Activated CD8-positive, alpha-beta memory T cell treated with anti-CD3 and anti-CD28 coated beads, Interleukin-2, amount 10 ng/mL, durations not matched to agents 7 days and 5 days (primary cell): ENCODE measurements around the gene ELP2. TPM values are rescaled to one million over a fixed set of nuclear protein-coding genes. Genes with fewer than 3 reads are reported as not detected.
"Not testable (repeated sequence)": the region's sequence is repeated elsewhere in the genome, so short reads cannot be mapped to it uniquely, and the experiment has no call there.

ENCODE experiments used
- ATAC-seq: fragments of 150-1000 bp; cut with Tn5 transposase; one replicate; pipeline ENCODE4 v1.10.0; 2021; ENCODE audit warnings: moderate library complexity
- CTCF ChIA-PET: fragments of 350-600 bp; sonication (Branson Sonifier 250); formaldehyde crosslinking; loops from one replicate; lab custom pipeline; 2021; ENCODE audit warnings: antibody characterized with exemption; lab: Charles Lee
- DNase-seq: peaks from one replicate; pipeline ENCODE4 v3.0.0-alpha.2; 2020
- H3K27ac Mint-ChIP-seq: one replicate; pipeline ENCODE4 v1.8.0; 2021; ENCODE audit warnings: mild to moderate bottlenecking, mixed read lengths
- H3K27me3 Mint-ChIP-seq: one replicate; pipeline ENCODE4 v1.8.0; 2021; ENCODE audit warnings: mixed read lengths
- H3K36me3 Mint-ChIP-seq: one replicate; pipeline ENCODE4 v1.8.0; 2021; ENCODE audit warnings: mild to moderate bottlenecking, mixed read lengths
- H3K4me1 Mint-ChIP-seq: one replicate; pipeline ENCODE4 v1.8.0; 2021; ENCODE audit warnings: mixed read lengths
- H3K4me3 Mint-ChIP-seq: one replicate; pipeline ENCODE4 v1.8.0; 2021; ENCODE audit warnings: mild to moderate bottlenecking, moderate library complexity, mixed read lengths
- H3K9me3 Mint-ChIP-seq: one replicate; pipeline ENCODE4 v1.8.0; 2022; ENCODE audit warnings: low read depth, mixed read lengths
- total RNA-seq, 2 experiments: library from RNA; stranded (reverse); gene quantifications; one replicate each; pipeline ENCODE4 v1.2.3, GENCODE V29; 2021

Gene ELP2
- 10 to 100 TPM; 58.8 to 67.6 TPM for total RNA-seq

DNA sequence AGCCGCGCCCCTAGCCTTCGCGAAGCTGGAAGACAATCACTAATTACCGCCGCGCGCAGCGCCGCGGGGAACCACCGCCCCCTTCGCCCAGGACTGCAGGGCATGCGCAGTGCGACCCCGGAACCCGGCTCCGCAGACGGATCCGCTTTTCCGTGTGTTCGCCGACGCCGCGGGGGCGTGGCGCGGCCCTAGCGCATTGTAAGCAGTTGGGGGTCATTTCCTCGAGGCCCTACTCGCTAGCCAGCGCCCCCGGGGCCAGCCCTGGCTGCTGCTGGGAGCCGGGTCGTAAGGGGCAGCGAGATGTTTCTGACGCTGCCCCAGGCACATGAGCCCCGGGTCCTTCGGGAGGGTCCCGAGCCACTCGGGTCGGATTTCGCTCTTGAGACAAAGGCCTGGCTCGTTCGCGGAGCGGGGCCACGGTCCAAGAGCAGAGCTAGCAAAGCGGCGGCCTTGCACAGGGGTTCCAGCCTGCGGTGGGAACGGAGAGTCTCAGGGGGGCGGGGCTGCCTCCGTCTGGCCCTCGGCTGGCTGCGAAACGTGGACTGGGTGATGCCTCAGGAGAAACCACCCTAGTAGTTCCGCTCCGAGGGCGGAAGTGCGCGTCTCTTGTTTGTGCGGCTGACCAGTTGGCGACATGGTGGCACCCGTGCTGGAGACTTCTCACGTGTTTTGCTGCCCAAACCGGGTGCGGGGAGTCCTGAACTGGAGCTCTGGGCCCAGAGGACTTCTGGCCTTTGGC lies at the start of gene ELP2, which contains the start of gene SLC39A6:
ELP2 (plus strand) TSS at position 600 of the 739 bp plus-strand sequence; CDS start at position 635, 35 bp downstream.
SLC39A6 (minus strand) TSS at position 41 of the 739 bp plus-strand sequence. CDS start 2,333 bp downstream, outside the sequence.
- peaks cover 58% of the 10 kb centered on the region for H3K4me1 Mint-ChIP-seq
- peaks cover 28% of the 10 kb centered on the region for H3K36me3 Mint-ChIP-seq
- no peaks in the 10 kb centered on the region for H3K27me3 Mint-ChIP-seq
- ATAC-seq (peak; percentile 90), DNase-seq (peak; percentile 96)
- no peaks in the 10 kb centered on the region for H3K9me3 Mint-ChIP-seq
- H3K4me3 Mint-ChIP-seq: peak within 1 kb of the TSS; percentile 95
- peak within 1 kb of the TSS; percentile 94 for H3K27ac Mint-ChIP-seq
- CTCF ChIA-PET: interaction anchor here (0.8 to 2.9 kb wide), 5 partner anchors 10 to 155 kb away, joined by 3 to 9 read pairs (median 5); no protein-coding TSS in a partner anchor

DNA sequence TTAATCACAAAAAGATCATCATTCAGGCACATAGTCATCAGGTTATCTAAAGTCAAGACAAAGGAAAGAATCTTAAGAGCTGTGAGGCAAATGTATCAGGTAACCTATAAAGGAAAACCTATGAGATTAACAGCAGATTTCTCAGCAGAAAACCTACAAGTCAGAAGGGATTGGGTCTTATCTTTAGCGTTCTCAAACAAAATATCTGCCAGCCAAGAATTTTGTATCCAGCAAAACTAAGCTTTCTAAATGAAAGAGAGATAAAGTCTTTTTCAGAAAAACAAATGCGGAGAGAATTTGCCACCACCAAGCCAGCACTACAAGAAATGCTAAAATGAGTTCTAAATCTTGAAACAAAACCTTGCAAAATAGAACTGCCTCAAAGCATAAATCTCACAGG lies 48.6 kb upstream of the ELP2 start:
- DNase-seq, CTCF ChIA-PET, H3K4me3 Mint-ChIP-seq, H3K9me3 Mint-ChIP-seq, ATAC-seq, H3K36me3 Mint-ChIP-seq, H3K27ac Mint-ChIP-seq: not testable (repeated sequence)
- Mint-ChIP-seq H3K27me3 (peaks cover 11% of the 10 kb centered on the region), H3K4me1 (peaks cover 17% of the 10 kb centered on the region)

DNA sequence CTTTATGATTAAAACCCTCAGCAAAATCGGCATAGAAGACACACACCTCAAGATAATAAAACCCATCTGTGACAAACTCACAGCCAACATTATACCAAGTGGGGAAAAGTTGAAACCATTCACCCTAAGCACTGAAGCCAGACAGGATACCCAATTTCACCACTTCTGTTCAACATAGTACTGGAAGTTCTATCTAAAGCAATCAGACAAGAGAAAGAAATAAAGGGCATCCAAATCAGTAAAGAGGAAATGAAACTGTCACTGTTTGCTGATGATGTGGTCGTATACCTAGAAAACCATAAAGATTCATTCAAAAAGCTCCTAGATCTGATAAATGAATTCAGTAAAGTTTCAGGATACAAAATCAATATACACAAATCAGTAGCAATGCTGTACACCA lies 46.0 kb upstream of the ELP2 start:
- ATAC-seq: no peak
- Mint-ChIP-seq H3K36me3 (peaks cover 2% of the 10 kb centered on the region), H3K27ac (no peak overlapping the region), H3K4me1 (peaks cover 17% of the 10 kb centered on the region), H3K9me3 (no peaks in the 10 kb centered on the region), H3K4me3 (no peak overlapping the region), H3K27me3 (peaks cover 6% of the 10 kb centered on the region)
- DNase-seq: no peak
- CTCF ChIA-PET: no interaction called here

DNA sequence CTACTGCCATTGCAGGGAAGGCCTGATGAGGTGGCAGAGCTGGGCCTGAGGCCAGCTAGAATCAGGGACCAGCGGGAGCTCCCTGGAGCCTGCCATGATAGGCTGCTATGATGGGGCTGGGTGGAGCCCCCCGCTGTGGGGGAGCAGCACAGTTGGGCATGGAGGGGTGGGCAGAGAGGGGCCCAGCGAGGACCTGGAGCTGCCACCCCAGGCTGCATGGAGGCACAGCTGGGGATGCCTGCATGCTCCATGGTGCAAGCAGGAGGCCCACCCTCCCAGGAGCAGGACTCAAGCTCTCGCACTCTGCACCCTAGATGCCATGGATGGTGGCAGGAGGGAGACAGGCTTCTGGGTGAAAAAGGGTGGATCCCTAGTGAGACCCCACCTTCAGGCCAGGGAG lies 44.5 kb upstream of the ELP2 start:
- Mint-ChIP-seq H3K4me3 (no peak overlapping the region), H3K9me3 (no peaks in the 10 kb centered on the region), H3K4me1 (peaks cover 17% of the 10 kb centered on the region), H3K27ac (no peak overlapping the region), H3K27me3 (peaks cover 6% of the 10 kb centered on the region), H3K36me3 (peaks cover 2% of the 10 kb centered on the region)
- CTCF ChIA-PET: interaction anchor here (0.8 kb wide), 1 partner anchor 11 kb away, joined by 3 read pairs; no protein-coding TSS in a partner anchor
- no peak for DNase-seq
- ATAC-seq: no peak

DNA sequence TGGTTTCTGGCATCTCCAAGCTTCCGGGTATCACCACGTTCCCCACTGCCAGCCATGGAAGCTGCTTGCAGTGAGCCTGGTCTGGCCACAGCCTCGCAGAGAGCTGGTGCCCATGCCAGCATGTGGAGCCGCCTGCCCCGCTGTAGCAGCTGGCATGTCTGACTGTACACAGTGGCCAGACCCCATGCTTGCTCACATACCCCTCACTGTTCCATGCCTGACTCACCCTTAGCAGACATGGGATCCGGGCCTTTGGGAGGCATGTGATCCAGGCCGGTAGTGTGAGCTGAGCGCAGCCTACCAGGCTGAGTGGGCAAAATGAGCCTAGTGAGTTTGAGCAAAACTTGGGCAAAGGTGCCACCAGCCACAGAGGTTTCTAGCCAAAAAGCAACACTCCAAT lies 43.5 kb upstream of the ELP2 start:
- H3K4me1 Mint-ChIP-seq: peaks cover 17% of the 10 kb centered on the region
- H3K27me3 Mint-ChIP-seq: peaks cover 11% of the 10 kb centered on the region
- H3K4me3 Mint-ChIP-seq: no peak overlapping the region
- ATAC-seq (no peak), DNase-seq (no peak)
- H3K9me3 Mint-ChIP-seq: no peaks in the 10 kb centered on the region
- H3K27ac Mint-ChIP-seq: no peak overlapping the region
- CTCF ChIA-PET: interaction anchor here (1.0 kb wide), 1 partner anchor 66 kb away, joined by 3 read pairs; no protein-coding TSS in a partner anchor
- H3K36me3 Mint-ChIP-seq: peaks cover 2% of the 10 kb centered on the region

- no peaks in the 10 kb centered on the region for H3K9me3 Mint-ChIP-seq
- peaks cover 16% of the 10 kb centered on the region for H3K4me1 Mint-ChIP-seq
- CTCF ChIA-PET: no interaction called here
- H3K4me3 Mint-ChIP-seq: no peak overlapping the region
- ATAC-seq (no peak), DNase-seq (no peak)
- H3K27ac Mint-ChIP-seq: no peak overlapping the region
- no peaks in the 10 kb centered on the region for H3K36me3 Mint-ChIP-seq
- peaks cover 7% of the 10 kb centered on the region for H3K27me3 Mint-ChIP-seq
These were observed 41.4 kb upstream of the ELP2 start for GRCh38 chr18:36088256-36088655.

GRCh38 chr18:36089001-36089400 lies 40.7 kb upstream of the ELP2 start:
- peaks cover 7% of the 10 kb centered on the region for H3K27me3 Mint-ChIP-seq
- DNase-seq (no peak), ATAC-seq (no peak)
- no peaks in the 10 kb centered on the region for H3K9me3 Mint-ChIP-seq
- no peaks in the 10 kb centered on the region for H3K36me3 Mint-ChIP-seq
- peaks cover 13% of the 10 kb centered on the region for H3K4me1 Mint-ChIP-seq
- no peak overlapping the region for H3K27ac Mint-ChIP-seq
- CTCF ChIA-PET: no interaction called here
- H3K4me3 Mint-ChIP-seq: no peak overlapping the region

GRCh38 chr18:36092116-36092515 lies 37.6 kb upstream of the ELP2 start:
- ATAC-seq, DNase-seq, H3K27ac Mint-ChIP-seq, H3K36me3 Mint-ChIP-seq, H3K4me3 Mint-ChIP-seq, H3K9me3 Mint-ChIP-seq: not testable (repeated sequence)
- CTCF ChIA-PET: interaction anchor here (0.7 to 1.1 kb wide), 2 partner anchors 124 to 193 kb away, joined by 3 to 5 read pairs; no protein-coding TSS in a partner anchor
- Mint-ChIP-seq H3K27me3 (peaks cover 15% of the 10 kb centered on the region), H3K4me1 (peaks cover 11% of the 10 kb centered on the region)

DNA sequence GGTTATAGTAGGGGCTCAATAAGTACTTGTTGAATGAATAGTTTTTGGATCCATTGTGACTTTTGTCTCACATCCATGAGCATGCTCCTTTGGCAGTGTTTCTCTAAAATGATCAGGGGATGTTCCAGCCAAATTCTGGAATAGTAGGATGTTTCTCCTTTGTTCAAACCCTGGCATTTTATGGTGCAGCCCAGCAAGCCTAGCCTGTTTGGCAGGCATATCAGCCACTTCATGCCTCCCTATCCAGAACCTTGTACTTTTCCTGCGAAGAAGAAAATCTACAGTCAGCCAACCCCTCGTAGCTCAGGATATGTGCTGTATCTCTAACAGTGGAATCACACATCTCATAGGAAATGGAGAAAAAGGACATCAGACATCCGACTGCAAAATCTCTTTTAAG lies 35.3 kb upstream of the ELP2 start:
- no peak for DNase-seq

DNA sequence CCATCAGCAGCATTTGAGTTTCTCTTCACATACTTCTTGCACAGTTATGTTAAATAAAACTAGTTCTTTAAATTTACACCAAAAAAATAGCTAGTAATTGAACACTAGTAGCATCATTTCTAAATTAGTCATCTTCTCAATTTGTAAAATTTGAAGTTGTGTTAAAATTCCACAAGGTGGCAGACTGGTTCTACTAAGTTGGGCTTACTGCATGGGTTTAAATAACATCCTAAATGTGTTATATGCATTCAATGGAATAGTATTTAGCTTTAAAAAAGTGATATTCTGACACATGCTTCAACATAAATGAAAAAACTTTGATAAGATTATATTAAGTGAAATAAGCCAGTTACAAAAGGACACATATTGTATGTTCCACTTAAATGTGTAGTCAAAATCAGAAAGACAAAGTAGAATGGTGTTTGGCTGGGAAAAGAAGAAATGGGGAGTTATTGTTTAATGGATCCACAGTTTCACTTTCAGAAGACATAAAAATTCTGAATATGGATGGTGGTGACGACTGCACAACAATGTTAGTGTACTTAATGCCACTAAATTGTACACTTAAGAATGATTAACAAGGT lies 33.7 kb upstream of the ELP2 start:
- H3K4me3 Mint-ChIP-seq: no peak overlapping the region
- no peaks in the 10 kb centered on the region for H3K9me3 Mint-ChIP-seq
- DNase-seq (no peak), ATAC-seq (no peak)
- H3K27ac Mint-ChIP-seq: no peak overlapping the region
- H3K27me3 Mint-ChIP-seq: peaks cover 14% of the 10 kb centered on the region
- CTCF ChIA-PET: interaction anchor here (0.8 to 2.9 kb wide), 14 partner anchors 11 to 480 kb away, joined by 3 to 44 read pairs (median 4); partner anchors contain the start of gene SLC39A6
- H3K4me1 Mint-ChIP-seq: peaks cover 11% of the 10 kb centered on the region
- H3K36me3 Mint-ChIP-seq: no peaks in the 10 kb centered on the region

More for the DNA sequence above, 35.3 kb upstream of the ELP2 start:
- Mint-ChIP-seq H3K27ac (no peak overlapping the region), H3K9me3 (no peaks in the 10 kb centered on the region), H3K36me3 (no peaks in the 10 kb centered on the region), H3K4me3 (no peak overlapping the region), H3K4me1 (peaks cover 11% of the 10 kb centered on the region), H3K27me3 (peaks cover 15% of the 10 kb centered on the region)
- ATAC-seq: no peak
- CTCF ChIA-PET: interaction anchor here (1.4 to 2.9 kb wide), 4 partner anchors 26 to 193 kb away, joined by 4 to 44 read pairs (median 10); no protein-coding TSS in a partner anchor

DNA sequence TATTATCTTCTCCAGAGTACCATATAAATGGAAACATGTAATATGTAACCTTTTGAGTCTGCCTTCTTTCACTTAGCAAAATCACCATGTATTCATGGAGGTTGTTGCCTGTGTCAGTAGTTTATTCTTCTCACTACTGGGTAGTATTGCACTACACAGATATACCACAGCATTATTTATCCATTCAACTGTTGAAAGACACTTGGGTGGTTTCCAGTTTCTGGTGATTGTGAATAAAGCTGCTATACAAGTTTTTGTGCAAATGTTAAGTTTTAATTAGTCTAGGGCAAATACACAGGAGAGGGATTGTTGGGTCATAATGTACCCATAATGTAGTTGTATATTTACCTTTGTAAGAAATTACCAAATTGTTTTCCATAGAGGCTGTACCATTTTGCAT lies 32.7 kb upstream of the ELP2 start:
- DNase-seq: no peak
- peaks cover 11% of the 10 kb centered on the region for H3K27me3 Mint-ChIP-seq
- CTCF ChIA-PET: interaction anchor here (1.1 kb wide), 1 partner anchor 187 kb away, joined by 5 read pairs; no protein-coding TSS in a partner anchor
- no peak overlapping the region for H3K27ac Mint-ChIP-seq
- peaks cover 11% of the 10 kb centered on the region for H3K4me1 Mint-ChIP-seq
- H3K36me3 Mint-ChIP-seq: peaks cover under 1% of the 10 kb centered on the region
- no peak for ATAC-seq
- H3K4me3 Mint-ChIP-seq: no peak overlapping the region
- H3K9me3 Mint-ChIP-seq: peaks cover under 1% of the 10 kb centered on the region

- Mint-ChIP-seq H3K4me3 (no peak overlapping the region), H3K9me3 (peaks cover 3% of the 10 kb centered on the region), H3K27ac (no peak overlapping the region), H3K36me3 (peaks cover 4% of the 10 kb centered on the region), H3K27me3 (peaks cover 11% of the 10 kb centered on the region), H3K4me1 (peaks cover 4% of the 10 kb centered on the region)
- CTCF ChIA-PET: interaction anchor here (1.3 kb wide), 1 partner anchor 185 kb away, joined by 4 read pairs; no protein-coding TSS in a partner anchor
- DNase-seq (no peak), ATAC-seq (no peak)
These were observed 30.4 kb upstream of the ELP2 start for GRCh38 chr18:36099311-36099710.

DNA sequence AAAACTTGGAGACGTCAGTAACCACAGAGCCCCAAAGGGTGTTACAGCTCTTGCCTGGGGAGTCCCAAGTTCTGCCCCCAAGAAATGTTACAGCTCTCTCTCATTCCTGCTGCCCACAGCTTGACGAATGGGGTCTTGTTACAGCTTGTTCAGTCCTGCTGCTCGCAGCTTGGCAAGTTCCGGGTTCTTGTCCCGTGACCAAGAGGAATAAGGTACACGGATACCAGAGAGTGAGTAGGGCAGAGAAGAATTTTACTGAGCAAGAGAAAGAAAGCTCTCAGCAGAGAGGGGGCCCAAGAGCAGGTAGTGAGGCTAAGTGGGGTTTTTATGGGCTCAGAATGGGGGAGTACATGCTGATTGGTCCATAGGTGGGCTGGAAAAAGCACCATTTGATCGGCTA lies 27.8 kb upstream of the ELP2 start:
- Mint-ChIP-seq H3K4me1 (peaks cover 4% of the 10 kb centered on the region), H3K9me3 (peaks cover 3% of the 10 kb centered on the region), H3K4me3 (no peak overlapping the region), H3K27me3 (peaks cover 5% of the 10 kb centered on the region), H3K36me3 (peaks cover 4% of the 10 kb centered on the region), H3K27ac (no peak overlapping the region)
- CTCF ChIA-PET: no interaction called here
- DNase-seq (no peak), ATAC-seq (no peak)
